Upper lobe of left lung (tissue), 4 donors: Measurements from ENCODE around the gene RAI1.

Experiments used
- CTCF ChIP-seq, 6 experiments: fragments of 450-650 bp in 4 of 6; fragments of 200-600 bp in 2 of 6; sonication (generic) in 2 of 6; IDR thresholded peaks; one replicate each; pipeline ENCODE4 v1.5.1; 2016 to 2019; ENCODE audit warnings: antibody characterized with exemption in 6 of 6
- POLR2A ChIP-seq, 4 donors: fragments of 450-650 bp; IDR thresholded peaks; one replicate each; pipeline ENCODE4 v1.5.1; 2016 to 2017; ENCODE audit warnings: antibody characterized with exemption in 4 of 4, mild to moderate bottlenecking in 2 of 4
- POLR2AphosphoS5 ChIP-seq, 2 donors: sonication (generic); formaldehyde crosslinking; IDR thresholded peaks; one replicate each; pipeline ENCODE4 v1.5.1; 2017; ENCODE audit warnings: antibody characterized with exemption in 2 of 2

- TF ChIP-seq CTCF (IDR thresholded peaks at IDR 0.05) (no peak), POLR2A (IDR thresholded peaks at IDR 0.05) (no peak), POLR2AphosphoS5 (IDR thresholded peaks at IDR 0.05) (no peak)
These were observed 86.1 kb downstream of the RAI1 start for GRCh38 chr17:17767154-17767869.
